ENCODE data around the gene TENM4. TPM values are rescaled to one million over a fixed set of nuclear protein-coding genes. Genes with fewer than 3 reads are reported as not detected.

TENM4 gene
- total RNA-seq, 2 donors from 2014 or later = 68.2 to 130 TPM

- H3K9ac ChIP-seq (ENCODE audit: extremely low read depth, low read length, poor library complexity, severe bottlenecking) = no peak overlapping the region
- no peak overlapping the region for H3K4me3 ChIP-seq (ENCODE audit: low read length)
- H3K9me3 ChIP-seq (ENCODE audit: control insufficient read depth, low read length) = peaks cover 14% of the 10 kb centered on the region
- Mint-ChIP-seq H3K4me3 (no peak overlapping the region), H3K9me3 (no peaks in the 10 kb centered on the region), H3K36me3 (ENCODE audit: low read depth) (peaks cover 8% of the 10 kb centered on the region), H3K27ac (no peak overlapping the region), H3K4me1 (peaks cover 33% of the 10 kb centered on the region), H3K27me3 (ENCODE audit: insufficient read depth) (no peaks in the 10 kb centered on the region)
- no peak for TF ChIP-seq CTCF (conservative IDR thresholded peaks at IDR 0.05)
- peaks cover 15% of the 10 kb centered on the region for H3K4me1 ChIP-seq (ENCODE audit: control insufficient read depth, insufficient read depth, low read length)
- DNase-seq = no peak
- WGBS, 2 experiments (ENCODE audit: insufficient coverage in 1 of 2, insufficient read length in 1 of 2) = 92 to 94% methylated on average over 6 to 10 of the region's 10 CpGs
- H3K36me3 ChIP-seq (ENCODE audit: control insufficient read depth, insufficient read depth, low read length) = no peaks in the 10 kb centered on the region
- no peaks in the 10 kb centered on the region for H3K27me3 ChIP-seq (ENCODE audit: control insufficient read depth, insufficient read depth, low read length, poor library complexity, severe bottlenecking)
- no peak overlapping the region for H3K27ac ChIP-seq (ENCODE audit: low read depth, low read length)
Measured at GRCh38 chr11:78946945-78947902, 493.6 kb downstream of the TENM4 start.

- no peak overlapping the region for H3K4me3 Mint-ChIP-seq
- H3K27me3 Mint-ChIP-seq (ENCODE audit: insufficient read depth) = no peaks in the 10 kb centered on the region
- no peaks in the 10 kb centered on the region for H3K36me3 ChIP-seq (ENCODE audit: control insufficient read depth, insufficient read depth, low read length)
- H3K9me3 ChIP-seq (ENCODE audit: control insufficient read depth, low read length) = peaks cover 14% of the 10 kb centered on the region
- no peak for TF ChIP-seq CTCF (conservative IDR thresholded peaks at IDR 0.05)
- H3K4me3 ChIP-seq (ENCODE audit: low read length) = no peak overlapping the region
- H3K36me3 Mint-ChIP-seq (ENCODE audit: low read depth) = peaks cover 8% of the 10 kb centered on the region
- H3K4me1 Mint-ChIP-seq = peaks cover 43% of the 10 kb centered on the region
- H3K9ac ChIP-seq (ENCODE audit: extremely low read depth, low read length, poor library complexity, severe bottlenecking) = no peak overlapping the region
- H3K27ac Mint-ChIP-seq = no peak overlapping the region
- DNase-seq = no peak
- H3K9me3 Mint-ChIP-seq = no peaks in the 10 kb centered on the region
- H3K27me3 ChIP-seq (ENCODE audit: control insufficient read depth, insufficient read depth, low read length, poor library complexity, severe bottlenecking) = no peaks in the 10 kb centered on the region
- H3K4me1 ChIP-seq (ENCODE audit: control insufficient read depth, insufficient read depth, low read length) = peaks cover 26% of the 10 kb centered on the region
- no peak overlapping the region for H3K27ac ChIP-seq (ENCODE audit: low read depth, low read length)
- 93% methylated on average over 4 of the region's 4 CpGs; no CpG with 5 or more reads in 1 of the 2 experiments for WGBS, 2 experiments (ENCODE audit: insufficient coverage in 1 of 2, insufficient read length in 1 of 2)
Measured at GRCh38 chr11:78943841-78944240, 497.0 kb downstream of the TENM4 start.

DNA sequence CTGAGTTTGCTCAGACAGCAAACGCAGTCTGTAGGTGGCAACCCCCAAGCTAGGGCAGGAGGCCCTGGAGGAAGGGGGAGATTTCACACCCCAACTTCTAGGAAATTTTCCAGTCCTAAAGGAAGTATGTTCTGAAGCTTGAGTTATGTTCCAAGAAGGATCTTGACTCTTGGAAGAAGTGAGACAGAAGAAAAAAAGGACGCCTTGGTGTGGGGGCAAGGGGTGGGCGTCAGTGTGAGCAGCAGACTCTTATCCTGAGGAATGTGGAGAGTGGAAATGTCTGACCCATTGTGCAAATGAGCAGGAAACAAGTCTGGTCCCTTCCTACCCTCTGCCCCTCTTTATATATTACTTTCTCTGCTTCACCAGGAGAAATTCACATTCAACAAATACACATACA is 497.7 kb downstream of the TENM4 start:
- Mint-ChIP-seq H3K4me3 (no peak overlapping the region), H3K36me3 (ENCODE audit: low read depth) (peaks cover 8% of the 10 kb centered on the region), H3K4me1 (peaks cover 48% of the 10 kb centered on the region), H3K9me3 (no peaks in the 10 kb centered on the region), H3K27me3 (ENCODE audit: insufficient read depth) (peaks cover 1% of the 10 kb centered on the region), H3K27ac (no peak overlapping the region)
- WGBS, 2 experiments (ENCODE audit: insufficient coverage in 1 of 2, insufficient read length in 1 of 2) = 79 to 87% methylated on average over 3 of the region's 3 CpGs
- H3K4me1 ChIP-seq (ENCODE audit: control insufficient read depth, insufficient read depth, low read length) = peaks cover 29% of the 10 kb centered on the region
- no peaks in the 10 kb centered on the region for H3K36me3 ChIP-seq (ENCODE audit: control insufficient read depth, insufficient read depth, low read length)
- TF ChIP-seq CTCF (conservative IDR thresholded peaks at IDR 0.05) = no peak
- H3K27me3 ChIP-seq (ENCODE audit: control insufficient read depth, insufficient read depth, low read length, poor library complexity, severe bottlenecking) = no peaks in the 10 kb centered on the region
- H3K9me3 ChIP-seq (ENCODE audit: control insufficient read depth, low read length) = peaks cover 14% of the 10 kb centered on the region
- no peak overlapping the region for H3K27ac ChIP-seq (ENCODE audit: low read depth, low read length)
- no peak overlapping the region for H3K4me3 ChIP-seq (ENCODE audit: low read length)
- no peak for DNase-seq
- H3K9ac ChIP-seq (ENCODE audit: extremely low read depth, low read length, poor library complexity, severe bottlenecking) = no peak overlapping the region

Data from endodermal cell (in vitro differentiated cells).